ENCODE measurements around the gene RGMB.

RGMB gene

GRCh38 chr5:98827588-98828284, 54.3 kb downstream of the RGMB start:
- DNase-seq (ENCODE audit: low spot score), result no peak

GRCh38 chr5:98836175-98836574, 62.7 kb downstream of the RGMB start:
- no peak for DNase-seq (ENCODE audit: low spot score)

- DNase-seq (ENCODE audit: low spot score), result peak; percentile 37
Observed at GRCh38 chr5:98839469-98840383, 66.3 kb downstream of the RGMB start.

- no peak for DNase-seq (ENCODE audit: low spot score)
Observed at GRCh38 chr5:98840946-98841345, 67.5 kb downstream of the RGMB start.

- no peak for DNase-seq (ENCODE audit: low spot score)
Observed at GRCh38 chr5:98843481-98843880, 70.0 kb downstream of the RGMB start.

- DNase-seq (ENCODE audit: low spot score), result no peak
Observed at GRCh38 chr5:98844865-98845264, 71.4 kb downstream of the RGMB start.

- no peak for DNase-seq (ENCODE audit: low spot score)
Observed at GRCh38 chr5:98845878-98846277, 72.4 kb downstream of the RGMB start.
